ENCODE results near the gene RABL2A.
"Not testable (repeated sequence)": the region's sequence is repeated elsewhere in the genome, so short reads cannot be mapped to it uniquely, and the experiment has no call there.

RABL2A gene

GRCh38 chr2:113686537-113686936, 59.5 kb downstream of the RABL2A start:
- DNase-seq (ENCODE audit: low read depth) = peak; percentile 5

GRCh38 chr2:113690871-113691270, 63.8 kb downstream of the RABL2A start:
- not testable (repeated sequence) for DNase-seq (ENCODE audit: low read depth)

All from amniotic epithelial cell (primary cell).